NCI-H2107 (cell line): ENCODE measurements around the gene YPEL2.
A peak's percentile ranks its signal among the peaks of the same experiment; 100 is the strongest.
"Not testable (repeated sequence)": the region's sequence is repeated elsewhere in the genome, so short reads cannot be mapped to it uniquely, and the experiment has no call there.

Experiments
- DNase-seq: peaks from one replicate; lab custom pipeline; 2025; lab: John Stamatoyannopoulos, UW

YPEL2 gene

DNA sequence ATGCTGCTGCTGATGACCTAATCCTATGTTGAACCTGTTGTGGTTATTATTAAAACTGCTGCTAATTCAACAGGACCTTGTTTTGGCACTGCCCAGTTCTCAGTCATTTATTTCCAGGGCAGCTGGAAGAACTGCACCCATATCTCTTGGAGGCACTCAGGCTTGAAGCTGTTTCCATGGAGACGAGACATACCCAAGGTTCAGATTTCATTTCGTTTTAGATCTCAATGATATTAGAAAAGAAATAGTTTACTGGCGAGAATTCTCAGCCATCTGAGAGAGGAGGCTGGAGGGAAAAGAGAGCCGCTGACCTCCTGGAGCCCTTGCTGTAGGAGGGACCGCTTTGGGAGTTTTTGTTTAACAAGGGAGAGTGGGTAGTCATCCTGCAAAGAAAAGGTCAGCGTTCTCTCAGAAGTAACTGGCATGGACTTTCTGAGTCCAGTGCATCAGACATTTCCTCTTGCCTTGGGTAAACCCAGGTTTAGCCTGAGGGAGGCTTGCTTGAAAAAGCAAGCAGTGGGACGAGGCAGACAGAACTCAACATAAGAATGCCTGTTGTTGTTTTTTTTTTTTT is 75.4 kb downstream of the YPEL2 start:
- DNase-seq: peak; percentile 29

DNA sequence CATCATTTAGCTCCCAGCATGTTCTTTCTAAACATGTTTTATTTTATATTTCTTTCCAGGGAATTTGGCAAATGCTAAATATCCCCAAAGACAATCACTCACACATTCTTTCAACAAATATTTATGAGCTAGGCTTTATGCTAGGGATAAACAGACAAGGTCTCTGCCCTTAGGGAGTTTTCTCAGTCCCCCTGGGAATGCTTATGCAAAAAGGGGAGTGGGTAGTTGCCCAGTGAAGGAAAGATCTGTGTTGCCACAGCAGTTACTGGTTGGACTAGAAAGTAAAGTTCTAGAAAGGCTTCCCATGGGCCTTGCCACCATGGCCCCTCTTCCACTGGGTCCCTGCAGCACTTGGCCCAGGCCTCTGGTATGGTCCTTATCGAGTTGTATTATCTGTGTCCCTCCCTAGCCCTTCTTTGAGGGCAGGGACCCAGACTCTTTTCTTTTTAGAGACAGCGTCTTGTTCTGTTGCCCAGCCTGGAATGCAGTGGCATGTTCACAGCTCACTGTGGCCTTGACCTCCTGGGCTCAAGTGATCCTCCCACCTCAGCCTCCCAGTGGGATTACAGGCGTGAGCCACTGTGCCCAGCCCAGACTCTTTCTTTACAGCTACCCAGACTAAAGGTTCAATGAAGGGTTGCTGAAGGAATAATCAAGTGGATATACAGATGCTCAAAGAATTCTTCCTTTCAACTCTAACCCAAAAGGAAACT is 78.0 kb downstream of the YPEL2 start:
- no peak for DNase-seq

DNA sequence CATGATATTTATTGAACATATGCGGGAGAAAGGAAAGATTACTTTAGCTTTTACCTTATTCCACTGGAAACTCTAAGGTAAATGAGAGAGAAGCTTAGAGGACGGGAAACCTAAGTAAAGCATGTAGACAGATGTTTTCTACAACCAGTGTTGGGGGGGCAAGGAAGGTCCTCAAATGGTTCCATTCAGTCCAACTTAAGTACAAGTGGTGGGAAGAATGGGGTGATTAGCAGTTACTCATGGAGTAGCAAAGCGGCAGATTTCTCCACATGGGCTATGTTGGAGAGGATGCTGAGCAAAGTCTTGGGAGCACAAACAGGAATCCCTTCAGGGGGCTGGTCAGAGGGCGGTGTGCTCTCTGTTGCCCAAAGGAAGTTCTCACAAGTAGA is 78.6 kb downstream of the YPEL2 start:
- DNase-seq: no peak

DNA sequence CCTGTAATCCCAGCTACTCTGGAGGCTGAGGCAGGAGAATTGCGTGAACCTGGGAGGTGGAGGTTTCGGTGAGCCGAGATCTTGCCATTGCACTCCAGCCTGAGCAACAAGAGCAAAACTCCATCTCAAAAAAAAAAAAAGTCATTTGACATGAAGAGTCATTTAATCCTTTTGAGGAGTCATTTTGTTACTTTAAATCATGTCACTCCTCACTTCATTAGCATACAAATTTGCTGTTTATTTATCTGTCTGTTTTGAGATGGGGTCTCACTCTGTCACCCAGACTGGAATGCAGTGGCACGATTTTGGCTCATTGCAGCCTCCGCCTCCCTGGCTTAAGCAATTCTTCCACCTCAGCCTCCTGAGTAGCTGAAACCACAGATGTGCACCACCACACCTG is 81.0 kb downstream of the YPEL2 start:
- not testable (repeated sequence) for DNase-seq

DNA sequence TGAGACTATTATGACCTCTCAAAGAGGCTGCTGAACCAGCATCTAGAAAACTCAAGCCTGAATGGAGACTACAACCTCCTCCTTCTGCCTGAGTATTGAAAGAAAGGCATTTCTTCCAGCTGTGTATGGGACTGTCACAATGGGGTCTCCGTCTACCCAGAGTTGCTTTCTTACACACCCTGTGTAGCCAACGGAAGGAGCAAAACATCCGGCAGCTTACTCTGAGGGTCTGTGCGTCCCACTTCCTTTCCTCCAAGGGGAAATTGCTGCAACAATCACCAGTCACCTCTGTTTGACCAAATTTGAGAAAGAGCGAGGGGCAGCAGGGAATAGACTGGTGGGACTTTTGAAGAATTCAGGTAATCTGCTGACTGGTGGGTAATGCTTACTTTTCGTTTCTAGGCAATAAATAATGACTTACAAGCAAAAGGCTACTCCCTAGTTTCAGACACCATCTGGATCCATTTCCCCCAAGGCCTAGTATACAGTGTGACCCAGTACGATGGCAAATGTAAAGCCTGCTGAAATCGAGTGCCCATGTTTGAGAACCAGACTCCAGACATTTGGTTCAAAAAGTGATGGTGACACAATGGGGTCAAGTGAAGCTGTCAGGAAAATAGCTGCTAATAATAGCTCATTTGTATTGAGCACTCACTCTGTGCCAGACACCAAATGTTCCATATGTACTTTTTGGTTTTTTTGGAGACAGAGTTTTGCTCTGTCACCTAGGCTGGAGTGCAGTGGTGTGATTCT is 81.7 kb downstream of the YPEL2 start:
- no peak for DNase-seq

DNA sequence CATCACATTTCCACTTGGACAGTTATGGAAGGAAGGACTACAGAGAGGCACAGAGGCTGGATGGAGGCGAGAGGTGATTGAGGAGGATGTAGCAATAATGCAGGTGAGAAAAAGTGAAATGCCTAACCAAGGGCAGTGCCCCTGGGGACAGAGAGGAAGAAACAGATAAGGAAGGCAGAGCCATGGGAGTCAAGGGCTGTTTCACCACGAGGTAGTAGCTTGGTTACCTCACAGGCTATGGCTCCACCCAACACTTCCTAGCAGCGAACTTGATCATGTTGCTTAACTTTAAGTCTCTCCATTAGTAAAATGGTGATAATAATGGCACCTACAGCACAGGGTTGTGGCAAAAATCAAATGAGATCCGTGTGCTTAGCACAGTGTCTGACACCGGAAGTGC is 83.9 kb downstream of the YPEL2 start:
- no peak for DNase-seq

DNA sequence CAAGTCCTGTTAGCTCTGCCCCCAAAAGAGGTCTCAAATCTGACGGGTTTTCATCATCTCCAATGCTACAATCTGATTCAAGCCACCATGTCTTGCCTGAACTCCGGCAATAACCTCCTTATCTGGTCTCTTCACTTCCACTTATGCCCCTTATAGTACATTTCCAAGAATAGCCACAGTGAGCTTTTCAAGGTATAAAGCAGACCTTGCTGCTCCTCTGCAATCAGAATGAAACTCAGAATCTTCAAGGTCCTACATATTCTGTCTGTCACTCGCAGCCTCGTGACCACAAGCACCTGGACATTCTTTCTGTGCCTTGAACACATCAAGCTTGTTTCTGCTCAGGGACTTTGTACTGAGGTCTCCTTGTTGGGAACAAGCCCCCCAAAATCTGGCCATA is 84.7 kb downstream of the YPEL2 start:
- no peak for DNase-seq

DNA sequence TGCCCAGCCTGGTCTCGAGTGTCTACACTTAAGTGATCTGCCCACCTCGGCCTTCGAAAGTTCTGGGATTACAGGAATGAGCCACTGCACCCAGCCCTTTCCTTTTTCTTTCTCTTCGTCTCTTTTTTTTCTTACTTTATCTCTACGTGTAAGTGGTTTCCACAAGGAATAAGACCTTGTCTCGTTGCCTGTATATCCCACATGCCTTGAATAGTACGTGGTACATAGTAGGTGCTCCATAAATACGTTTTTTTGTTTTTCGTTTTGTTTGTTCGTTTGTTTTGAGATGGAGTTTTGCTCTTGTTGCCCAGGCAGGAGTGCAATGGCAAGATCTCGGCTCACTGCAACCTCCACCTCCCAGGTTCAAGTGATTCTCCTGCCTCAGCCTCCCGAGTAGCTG is 86.0 kb downstream of the YPEL2 start:
- no peak for DNase-seq

DNA sequence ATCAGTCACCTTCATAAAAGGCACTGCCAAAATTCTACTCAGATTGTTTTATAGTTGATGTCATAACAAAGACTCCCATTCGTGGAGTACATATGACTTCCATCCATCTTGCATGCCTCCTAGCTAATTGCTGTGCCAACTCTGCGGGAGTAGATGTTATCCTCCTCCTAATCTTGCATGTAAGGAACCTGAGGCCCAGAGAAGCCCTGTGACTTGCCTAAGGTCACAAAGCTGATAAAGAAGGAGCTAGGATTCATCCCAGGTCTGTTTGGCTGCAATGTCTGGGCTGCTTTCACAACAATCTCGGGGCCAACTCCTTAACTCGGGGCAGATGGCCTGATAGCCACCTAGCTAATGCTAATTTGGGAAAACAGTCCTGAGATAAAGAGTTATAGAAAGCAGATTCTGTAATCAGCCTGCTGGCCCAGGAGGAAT is 87.3 kb downstream of the YPEL2 start:
- no peak for DNase-seq

DNA sequence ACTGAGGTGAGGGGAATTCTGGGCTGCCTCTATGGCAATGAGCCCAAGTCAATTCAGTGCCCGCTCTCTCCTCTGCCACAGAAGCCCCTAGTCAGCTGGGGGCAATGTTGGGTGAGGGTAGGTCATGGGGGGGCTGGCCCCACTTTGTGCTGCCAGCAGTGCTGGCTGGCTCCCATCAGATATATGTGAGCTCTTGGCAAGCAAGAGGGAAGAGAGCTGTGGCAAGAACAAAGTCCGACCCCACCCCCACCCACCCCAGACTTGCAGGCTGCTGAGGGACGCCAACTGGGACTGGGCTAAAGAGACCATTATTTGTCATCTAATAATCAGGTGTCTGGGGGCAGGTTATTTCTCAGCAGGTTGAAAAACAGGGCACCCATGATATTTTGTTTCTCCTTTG is 89.4 kb downstream of the YPEL2 start:
- no peak for DNase-seq

DNA sequence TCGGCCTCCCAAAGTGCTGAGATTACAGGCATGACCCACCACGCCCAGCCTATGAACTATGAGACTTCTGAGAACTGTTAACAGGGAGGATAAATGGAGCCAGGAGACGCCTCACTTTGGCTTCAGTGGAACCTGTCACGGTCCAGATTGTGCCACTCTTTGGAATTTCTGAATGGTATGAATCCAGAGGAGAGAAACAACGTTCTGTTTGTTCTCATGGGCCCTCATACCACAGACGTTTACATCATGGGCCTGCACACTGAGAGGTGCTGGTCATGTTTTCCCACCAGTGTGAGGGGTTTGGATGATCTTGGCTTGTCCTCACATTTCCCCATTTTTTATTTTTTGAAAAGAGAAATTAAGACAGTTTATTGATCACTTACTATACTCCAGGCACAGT is 90.3 kb downstream of the YPEL2 start:
- DNase-seq: no peak

DNA sequence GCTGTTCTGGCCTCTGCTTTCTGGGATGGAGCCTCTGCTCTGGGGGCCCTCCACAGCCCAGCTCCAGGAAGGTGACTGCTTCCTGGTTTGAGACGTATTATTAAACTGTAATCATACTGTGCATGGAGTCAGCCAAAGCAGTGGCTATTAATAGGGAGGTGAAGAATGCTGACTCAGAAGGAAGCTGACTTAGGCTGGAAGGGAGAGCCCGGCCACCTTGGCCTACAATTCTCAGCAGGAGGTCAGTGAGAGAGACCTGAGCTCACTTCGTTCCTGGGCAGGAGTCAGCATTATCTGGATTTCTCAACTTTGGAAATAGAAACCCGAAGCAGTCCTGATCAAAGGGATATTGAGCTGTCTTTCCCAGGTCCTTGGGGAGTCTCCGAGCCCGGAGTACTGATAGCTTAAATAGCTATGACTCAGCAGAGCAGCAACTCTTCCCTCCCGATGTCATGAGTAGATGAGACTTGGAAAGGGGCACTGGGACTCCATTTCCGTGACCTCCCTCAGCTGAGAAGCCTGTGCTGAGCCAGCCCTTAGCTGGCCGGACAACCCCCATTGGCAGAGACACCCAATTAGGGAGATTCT is 91.8 kb downstream of the YPEL2 start:
- no peak for DNase-seq

DNA sequence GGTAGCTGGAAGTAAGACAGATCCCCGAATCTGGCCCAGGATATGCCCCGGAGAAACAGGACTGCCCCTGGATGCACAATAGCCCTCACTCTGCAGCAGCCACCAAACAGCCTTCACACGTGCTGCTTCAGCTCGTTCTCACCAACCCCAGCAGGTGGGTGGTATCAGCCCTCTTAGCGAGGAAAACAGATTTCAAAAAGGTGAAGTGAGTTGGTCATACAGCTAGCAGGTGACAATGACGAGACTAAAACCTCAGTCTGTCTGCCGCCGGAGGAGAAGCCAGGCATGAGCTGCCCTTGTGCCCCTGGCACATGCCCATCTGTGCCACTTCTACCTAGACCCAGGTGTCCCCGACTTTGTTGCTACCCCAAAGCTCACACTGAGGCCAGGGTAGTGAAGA is 92.4 kb downstream of the YPEL2 start:
- DNase-seq: no peak

DNA sequence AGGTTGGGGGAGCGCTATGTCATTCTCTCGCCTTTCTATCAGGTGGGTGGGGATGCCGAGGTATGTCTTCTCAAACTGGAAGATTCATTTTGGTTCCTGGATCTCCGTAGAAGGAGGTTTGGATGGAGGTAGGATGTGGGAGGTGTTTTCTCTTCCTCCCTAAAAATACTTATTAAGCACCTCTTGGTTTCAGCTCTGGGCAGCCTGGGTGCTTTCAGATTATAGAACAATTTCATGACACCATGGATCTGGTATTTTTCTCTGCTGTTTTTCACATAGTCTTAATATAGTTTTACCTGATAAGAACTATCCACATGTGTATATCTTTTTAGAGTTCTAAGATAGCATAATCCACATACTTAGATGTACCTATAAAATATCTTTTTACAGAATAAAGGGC is 92.9 kb downstream of the YPEL2 start:
- DNase-seq: no peak

DNA sequence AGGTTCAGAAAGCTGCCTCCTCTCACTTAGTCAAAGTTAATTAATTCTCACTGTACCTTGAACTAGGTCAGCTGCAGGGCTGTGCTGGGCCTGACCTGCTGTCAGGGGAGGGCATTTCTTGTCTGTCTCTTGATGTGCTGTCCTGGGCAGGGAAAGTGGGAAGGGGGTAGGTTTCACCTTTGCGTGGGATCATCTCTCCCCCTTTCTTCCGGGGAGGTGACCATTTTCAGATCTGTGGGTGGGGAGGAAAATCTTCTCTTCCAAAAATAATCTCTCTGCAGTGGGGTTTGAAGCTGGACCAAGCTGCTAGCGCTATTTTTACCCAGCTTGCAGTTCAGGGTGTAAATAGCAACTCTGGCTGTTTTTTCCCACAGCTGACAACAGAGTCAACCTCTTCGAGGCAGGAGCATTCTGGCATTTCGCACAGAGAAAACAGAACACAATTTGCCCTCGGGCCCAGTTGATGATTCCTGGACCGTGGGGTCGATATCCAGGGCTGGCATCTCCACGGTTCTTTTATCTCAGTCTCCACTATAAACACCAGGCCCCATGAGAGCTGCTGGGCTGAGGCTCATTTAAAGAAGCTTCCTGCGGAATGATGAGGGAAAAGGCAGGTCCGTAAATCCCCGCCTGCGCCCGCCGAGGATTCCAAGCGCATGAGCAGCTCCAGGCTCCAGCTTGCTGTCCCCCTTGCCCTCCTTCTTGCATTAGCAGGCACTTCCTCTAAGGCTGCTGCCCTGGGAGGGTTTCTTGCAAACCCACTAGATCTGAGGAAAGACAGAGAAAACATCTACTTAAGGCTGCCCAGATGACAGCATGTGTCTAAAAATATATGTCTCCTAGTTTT is 93.9 kb downstream of the YPEL2 start:
- no peak for DNase-seq

DNA sequence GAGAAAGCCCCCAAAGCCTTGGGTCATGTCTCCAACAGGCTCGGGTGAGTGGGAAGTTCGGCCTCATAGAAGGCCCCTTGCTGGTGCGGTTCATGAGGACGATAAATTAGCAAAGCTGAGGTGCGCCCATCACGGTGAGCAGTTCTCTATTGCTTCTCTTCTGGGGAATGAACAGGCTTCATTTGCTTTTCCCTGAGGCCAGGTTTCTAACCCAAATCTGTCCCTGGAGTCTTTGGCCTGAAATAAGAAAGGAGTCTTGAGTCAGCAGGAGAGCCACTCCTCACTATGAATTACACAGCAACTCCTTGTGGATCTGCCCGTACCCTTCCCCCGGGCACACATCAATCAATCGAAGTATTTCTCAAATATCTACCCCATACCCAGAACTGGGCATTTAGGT is 94.6 kb downstream of the YPEL2 start:
- DNase-seq: no peak

DNA sequence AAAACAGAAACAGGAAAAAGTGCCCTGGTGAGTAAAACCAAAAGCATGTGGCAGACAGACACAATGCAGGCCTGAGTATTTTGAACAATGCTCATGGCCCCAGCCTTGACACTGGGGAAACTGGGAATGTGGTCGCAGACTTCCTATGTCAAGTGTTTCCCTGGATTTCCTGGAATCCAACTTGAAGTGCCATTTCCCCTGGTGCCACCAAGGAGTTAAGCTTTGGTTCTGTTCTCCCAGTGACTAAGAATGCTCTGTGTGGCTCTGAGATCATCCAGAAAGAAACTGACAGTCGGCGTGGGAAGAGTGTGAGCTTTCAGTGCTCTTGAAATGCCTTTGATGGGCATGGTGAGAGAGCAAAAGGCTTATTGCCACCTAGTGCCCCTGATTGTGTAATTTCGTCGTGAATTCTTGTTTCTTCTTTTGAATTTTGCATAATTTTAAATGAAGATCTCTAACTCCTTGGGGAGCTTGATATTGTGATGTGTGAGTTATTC is 96.0 kb downstream of the YPEL2 start:
- DNase-seq: no peak

DNA sequence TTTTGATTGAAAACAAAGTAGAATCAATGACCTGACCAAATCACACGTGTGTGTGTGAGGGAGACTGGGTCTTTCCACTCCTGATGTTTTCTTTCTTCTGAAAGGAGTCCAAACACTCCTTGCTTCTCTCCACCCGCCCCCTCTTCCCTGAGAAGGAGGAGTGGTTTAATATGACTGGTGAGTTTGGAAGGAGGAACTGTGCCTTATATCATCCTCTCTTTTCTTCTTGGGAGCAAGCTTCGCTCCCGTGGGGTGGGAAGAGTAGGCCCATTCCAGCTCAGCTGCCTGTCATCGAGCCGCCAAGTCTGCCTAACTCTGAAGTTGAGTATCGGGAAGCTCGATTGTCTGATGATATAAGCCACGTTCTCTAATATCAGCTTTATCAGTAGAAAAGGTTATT is 96.5 kb downstream of the YPEL2 start:
- no peak for DNase-seq

DNA sequence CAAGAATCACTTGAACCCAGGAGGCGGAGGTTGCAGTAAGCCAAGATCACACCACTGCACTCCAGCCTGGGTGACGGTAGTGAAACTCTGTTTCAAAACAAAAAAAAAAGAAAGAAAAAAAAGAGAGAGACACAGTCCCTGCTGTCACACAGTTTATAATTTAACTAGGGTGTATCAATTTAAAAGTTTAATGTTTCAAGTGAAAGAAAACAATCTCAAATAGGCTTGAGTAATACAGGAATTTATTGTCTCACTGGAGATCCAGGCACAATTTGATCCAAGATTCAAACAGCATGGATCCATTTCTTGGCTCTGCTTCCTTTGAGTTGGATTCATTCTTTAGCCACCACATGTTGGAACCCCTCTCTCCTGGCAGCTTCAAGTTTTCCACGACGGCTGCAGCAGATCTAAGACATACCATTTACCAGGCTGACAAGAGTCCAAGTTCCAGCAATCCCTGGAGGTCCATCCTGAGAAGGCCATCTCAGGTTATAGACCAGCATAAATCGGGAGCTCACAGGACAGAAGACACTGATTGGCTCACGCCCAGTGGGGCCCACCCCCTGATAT is 97.5 kb downstream of the YPEL2 start:
- no peak for DNase-seq

DNA sequence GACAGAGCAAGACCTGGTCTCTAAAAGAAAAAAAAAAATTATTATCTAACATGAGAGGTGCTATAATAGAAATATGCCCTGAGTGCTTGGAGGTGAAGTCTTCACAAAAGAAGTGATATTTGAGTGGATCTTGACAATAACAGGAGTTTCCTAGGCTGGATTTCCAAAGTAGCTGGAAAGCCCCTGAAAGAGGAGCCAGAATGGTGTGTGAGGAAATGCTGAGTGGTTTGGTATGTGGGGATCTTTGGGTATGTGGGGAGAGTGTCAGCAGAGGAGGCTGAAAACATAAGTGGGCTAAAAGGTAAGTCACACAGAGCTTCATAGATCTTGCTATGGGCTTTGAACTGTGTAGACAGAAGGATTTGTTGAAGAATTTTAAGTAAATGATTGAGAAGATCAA is 100.1 kb downstream of the YPEL2 start:
- no peak for DNase-seq

DNA sequence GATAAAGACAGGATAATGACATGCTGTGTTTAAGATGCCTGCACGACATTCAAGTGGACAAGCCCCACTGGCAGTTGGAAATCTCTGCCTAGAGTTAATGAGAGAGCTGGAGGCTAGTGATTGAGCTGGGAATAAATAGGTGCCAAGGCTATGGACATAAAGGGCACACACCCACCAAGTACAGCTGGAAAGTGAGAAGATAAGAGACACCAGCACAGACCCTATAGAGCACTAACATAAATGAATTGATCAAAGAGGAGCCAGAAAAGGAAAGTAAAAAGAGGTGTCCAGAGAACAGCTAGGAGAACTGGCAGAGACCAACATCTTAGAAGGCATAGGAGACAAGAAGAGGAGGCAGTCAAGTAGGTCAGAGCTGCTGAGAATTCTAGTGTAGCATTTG is 101.2 kb downstream of the YPEL2 start:
- no peak for DNase-seq

DNA sequence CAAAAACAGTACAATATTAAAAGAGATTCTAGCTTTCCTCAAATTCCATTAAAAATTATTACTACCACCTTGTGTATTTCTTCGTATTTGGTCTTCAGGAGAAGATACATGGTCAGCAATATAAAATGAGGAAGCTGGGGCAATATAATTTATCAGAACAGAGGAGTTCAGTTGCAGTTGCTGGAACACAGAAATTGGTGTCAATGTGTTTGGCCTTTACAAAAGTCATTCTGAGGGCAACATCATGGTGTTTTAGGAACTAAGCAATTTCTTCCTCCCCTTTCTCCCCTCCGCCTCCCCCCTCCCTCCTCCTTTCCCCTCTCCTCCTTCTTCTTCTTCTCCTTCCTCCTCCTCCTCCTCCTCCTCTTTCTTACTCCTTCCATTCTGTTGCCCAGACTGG is 102.1 kb downstream of the YPEL2 start:
- DNase-seq: no peak
